ENCODE results near the gene EMCN.
"Not testable (repeated sequence)": the region's sequence is repeated elsewhere in the genome, so short reads cannot be mapped to it uniquely, and the experiment has no call there.

EMCN gene, protein sequence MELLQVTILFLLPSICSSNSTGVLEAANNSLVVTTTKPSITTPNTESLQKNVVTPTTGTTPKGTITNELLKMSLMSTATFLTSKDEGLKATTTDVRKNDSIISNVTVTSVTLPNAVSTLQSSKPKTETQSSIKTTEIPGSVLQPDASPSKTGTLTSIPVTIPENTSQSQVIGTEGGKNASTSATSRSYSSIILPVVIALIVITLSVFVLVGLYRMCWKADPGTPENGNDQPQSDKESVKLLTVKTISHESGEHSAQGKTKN

DNA sequence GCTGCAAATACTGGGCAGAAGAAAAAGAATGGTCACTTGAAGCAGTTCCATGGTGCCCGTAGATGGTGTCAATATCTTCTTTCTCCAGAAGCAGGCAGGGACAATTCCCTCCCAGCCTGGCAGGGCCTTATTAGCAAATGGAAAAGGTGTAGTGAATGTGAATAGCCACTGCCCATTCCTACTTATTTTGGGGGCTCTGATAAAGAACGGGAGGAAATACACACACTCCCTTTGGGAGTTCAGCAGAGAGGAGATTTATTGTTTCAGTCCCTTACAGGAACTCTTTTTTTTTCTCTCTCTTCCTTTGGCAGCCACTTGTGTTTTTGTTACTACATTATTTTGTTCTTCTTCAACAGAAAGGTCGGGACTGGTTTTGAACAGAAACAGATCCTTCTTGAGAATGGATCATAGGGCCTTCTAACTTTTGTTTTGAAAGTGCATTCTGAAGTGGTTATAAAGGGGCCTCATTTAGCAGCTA is at the start of gene EMCN:
EMCN (minus strand) TSS at position 159 of the 478 bp plus-strand sequence; CDS start at position 51, 108 bp downstream.
- DNase-seq: no peak

DNA sequence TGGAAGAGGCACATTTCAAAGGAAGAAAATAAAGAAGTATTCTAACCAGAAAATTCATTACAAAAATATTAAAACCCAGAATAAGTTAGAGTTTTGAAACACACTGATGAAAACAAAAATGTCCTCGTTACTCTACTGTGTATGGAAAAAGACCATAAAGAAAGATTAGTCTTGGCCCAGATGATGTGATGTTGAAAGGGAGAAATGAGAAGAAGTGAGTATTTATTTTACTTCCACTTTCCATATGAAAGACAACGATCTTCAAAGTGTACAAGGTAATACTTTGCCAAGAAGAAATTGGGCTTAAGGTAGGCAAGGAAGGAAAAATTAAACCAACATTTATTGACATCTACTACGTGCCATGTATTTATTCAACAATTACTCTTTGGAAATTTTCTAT is 48.6 kb upstream of the EMCN start:
- no peak for DNase-seq

DNA sequence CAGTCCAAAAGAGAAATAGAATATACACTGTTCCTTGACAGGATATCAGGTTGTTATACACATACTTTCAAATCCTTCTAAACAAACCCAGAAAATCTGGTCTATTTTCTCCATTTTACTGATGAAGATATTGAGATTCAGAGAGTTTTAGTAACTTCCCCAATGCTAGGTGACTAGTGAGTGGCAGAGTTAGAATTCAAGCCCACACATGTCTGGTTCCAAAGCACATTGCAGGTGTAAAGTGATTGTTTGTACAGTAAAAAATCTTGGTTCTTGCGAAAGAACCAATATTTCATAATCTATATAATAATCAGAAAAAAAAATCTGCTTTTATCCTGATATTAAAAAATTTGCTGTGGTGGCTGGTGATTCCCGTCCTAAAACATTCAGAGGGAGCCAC is 39.5 kb upstream of the EMCN start:
- no peak for DNase-seq

DNA sequence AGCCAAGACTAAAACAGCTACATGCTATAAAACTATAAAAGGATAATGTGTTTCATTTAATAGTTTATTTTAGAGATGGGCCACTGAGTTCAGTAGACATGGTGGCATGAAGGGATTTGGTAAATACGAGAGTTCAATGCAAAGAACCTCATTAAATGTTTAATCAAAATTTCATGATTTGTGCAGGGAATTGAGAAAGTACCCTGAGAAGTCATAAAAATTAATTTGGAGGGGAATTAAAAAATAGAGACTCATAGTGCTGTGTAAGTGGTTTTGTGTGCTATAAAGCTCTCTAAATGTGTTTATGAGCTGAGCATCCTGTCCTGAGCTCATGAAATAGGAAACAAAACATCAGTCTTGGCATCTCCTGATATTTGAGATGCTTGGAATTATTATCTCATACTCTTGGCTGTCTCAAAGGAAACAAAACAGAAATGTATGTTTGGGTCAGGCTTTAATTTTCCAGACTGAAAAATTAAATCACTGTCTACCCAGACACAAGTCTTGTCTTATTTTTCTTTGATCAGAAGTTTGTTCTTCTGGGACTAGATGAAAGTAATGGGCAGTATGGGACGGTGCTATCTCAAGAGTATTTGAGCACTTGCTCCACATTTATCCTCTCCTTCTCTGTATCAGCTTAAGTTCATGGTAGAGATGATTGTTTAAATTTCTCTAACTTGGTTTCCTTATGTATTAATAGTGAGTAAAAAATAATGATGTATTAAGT is 38.0 kb upstream of the EMCN start:
- DNase-seq: no peak

DNA sequence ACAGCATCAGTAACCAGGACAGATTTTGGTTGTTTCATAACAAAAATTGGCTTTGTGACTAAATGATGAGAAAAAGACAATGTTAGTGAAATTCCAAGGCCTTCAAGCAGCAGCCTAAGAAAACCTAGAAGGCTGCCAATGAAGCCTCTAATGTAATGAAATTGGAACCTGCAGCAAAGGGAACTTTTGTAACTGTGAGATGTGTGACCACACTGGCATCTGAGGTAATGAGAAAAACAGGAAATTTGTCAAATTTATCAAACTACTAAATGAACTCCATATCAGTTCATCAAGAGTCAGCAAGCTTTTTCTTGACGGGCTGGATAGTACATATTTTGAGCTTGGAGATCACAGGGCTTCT is 30.4 kb upstream of the EMCN start:
- DNase-seq: no peak

DNA sequence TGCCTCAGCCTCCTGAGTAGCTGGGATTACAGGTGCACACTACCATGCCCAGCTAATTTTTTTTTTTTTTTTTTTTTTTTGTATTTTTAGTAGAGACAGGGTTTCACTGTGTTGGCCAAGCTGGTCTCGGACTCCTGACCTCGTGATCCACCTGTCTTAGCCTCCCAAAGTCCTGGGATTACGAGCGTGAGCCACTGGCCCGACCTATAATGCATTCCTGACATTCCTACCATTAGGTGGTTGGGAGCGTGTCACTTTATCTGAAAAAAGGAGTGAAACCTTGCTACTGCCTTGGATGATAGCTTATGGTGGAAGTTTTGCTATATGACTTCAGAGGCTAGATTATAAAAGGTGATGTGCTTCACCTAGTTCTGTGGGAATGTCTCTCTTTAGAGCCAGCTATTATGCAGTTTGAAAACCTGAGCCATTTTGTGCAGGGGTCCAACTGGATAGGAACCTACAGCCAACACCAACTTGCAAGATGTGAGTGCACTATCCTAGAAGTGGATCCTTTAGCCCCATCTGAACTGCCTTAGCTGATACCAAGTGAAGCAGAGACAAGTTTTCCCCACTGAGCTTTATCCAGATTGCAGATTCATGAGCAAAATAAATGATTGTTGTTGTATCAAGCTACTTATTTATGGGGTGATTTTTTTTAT is 29.8 kb upstream of the EMCN start:
- no peak for DNase-seq

DNA sequence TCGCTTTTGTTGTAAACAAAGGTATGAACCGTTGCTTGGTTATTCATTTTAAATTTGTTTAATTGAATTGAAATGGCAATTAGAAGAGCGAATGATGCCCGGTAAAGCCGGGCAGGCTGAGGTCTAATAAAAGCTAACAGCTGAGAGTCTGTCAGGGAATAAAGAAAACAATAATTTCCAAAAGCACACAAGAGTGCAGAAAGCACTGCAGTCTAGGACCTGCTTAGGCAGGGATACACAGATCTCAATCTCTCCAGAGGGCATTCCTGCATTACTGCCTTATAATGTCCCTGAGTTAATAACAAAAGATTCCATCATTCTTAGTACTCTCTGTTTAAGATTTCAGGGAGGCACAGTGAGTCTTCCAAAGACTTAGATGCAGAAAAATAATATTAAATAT is 27.6 kb upstream of the EMCN start:
- DNase-seq: no peak

DNA sequence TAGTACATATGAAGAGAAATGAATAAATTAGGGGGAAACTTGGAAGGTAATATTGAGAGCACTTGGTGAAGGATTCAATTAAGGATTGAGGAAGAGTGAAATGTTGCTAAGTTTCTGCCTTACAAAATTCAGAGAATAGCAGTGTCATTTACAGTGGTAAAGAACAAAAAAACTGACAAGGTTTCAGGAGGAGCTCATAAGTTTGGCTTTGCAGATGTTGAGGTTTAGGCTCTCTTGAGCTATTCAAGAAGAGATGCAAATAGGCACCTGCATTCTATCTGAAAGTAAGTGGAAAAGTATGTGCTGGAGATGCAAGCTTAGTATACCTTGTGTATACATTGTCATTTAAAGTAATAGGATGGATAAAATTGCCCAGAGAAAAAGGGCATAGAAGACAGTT is 22.3 kb upstream of the EMCN start:
- DNase-seq: no peak

DNA sequence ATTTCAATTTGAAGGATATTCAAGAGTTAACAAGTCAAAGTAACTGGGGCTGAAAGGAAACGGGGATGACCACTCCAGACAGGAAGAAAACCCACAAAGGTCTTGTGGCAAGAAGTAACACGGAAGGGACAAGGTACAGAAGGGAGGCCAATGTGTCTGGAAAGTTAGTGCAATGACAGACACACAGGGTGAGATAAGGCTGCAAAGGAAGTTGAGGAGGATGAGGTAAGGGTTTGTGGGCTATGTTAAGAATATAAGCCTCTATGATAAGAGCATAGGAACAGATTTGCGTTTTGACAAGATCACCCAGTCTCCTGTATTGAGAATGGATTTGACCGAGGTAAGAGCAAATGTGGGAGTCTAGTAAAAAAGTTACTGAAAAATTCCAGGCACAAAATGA is 21.9 kb upstream of the EMCN start:
- no peak for DNase-seq

DNA sequence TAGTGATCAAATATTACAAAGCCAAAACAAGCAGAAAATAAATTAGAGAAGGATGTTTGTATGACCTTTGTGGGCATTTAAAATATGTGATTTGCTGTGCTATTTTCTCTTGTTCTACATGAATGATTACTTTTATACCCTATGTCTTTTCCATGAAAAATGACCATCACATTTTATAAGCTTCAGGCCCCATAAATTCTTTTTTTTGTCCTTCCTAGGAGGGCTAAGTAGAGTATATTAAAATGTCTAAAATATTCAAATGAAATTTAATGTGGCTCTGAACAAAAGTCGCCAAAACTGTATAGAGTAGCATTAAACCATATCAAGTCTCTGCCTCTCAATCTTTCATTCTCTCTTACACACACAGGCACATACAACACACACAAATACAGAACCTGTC is 15.9 kb upstream of the EMCN start:
- no peak for DNase-seq

DNA sequence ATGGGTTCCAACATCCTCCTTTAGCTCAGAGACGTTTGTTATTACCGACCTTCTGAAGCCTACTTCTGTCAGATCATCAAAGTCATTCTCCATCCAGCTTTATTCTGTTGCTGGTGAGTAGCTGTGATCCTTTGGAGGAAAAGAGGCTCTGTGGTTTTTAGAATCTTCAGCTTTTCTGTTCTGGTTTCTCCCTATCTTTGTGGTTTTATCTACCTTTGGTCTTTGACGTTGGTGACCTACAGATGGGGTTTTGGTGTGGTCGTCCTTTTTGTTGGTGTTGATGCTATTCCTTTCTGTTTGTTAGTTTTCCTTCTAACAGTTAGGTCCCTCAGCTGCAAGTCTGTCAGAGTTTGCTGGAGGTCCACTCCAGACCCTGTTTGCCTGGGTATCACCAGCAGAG is 12.3 kb upstream of the EMCN start:
- DNase-seq: not testable (repeated sequence)

DNA sequence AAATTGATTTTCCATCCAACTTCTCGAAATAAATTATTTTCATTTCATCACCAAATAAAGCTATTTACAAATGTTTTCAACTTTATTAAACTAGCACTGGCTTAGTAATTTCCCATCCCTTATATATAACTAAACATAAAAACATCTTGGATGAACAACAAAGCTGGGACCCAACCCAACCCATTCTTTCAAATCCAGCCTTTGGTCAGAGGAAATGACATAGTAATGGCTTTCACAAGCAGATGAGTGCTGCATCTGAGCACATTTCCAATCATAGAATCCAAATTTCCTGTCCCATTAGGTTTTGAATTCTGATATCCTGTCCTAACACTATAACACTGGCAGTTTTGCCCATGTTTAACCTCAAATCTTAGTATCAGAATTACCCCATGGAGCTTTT is 7.9 kb upstream of the EMCN start:
- no peak for DNase-seq

DNA sequence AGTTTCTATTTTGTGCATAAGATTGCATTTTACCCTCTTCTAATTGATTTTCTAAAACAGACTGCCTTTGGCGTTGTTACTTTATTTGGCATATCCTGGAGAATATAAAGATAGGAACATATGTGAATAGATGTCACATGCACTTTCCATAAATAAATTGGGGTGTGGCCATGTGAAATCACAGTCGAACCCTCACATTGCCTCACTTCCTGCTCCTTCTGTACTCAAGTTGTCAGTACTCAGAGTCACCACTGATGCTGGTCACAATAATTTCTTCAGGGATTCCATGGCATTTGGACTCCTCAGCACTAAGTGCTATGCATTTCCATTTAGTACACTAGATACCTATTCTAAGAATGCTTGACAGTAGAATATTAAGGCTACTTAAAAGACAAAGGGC is 1.4 kb upstream of the EMCN start:
- no peak for DNase-seq

DNA sequence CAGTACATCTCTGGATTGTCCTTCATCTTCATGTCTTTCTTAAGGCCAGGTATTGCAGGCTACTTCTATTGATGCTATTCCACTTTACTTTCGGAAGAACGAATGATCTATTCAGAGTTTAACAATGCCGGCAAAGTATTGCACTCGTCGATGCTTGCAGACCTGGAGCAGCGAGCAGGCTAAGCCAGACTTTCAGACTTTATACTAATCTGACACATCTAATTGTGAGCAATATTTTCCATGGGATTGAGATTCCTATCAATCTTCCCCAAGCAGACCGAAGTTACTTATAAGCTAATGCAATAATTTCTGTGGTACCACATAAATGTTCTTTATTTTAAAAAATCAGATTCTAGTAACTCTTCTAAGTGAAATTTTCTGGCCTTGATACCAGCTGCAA is 1.6 kb downstream of the EMCN start:
- no peak for DNase-seq

DNA sequence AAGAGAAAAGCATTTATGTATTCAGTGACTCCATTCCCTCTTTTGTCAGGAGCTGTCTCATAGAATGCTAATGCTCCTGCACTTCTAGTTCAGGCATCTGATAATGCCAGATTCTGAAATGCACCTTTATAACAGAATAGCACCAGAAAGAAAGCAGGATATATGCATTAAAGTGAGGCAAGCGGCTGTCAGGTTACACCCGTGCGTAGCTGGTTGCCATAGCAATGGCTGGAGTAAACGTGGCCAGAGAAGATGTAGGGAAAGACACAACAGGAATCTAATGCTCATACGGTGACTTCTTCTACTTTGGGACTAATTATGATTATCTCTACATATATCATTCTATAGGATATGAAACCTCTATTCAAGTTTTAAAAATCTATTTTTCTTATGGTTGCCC is 5.9 kb downstream of the EMCN start:
- no peak for DNase-seq

DNA sequence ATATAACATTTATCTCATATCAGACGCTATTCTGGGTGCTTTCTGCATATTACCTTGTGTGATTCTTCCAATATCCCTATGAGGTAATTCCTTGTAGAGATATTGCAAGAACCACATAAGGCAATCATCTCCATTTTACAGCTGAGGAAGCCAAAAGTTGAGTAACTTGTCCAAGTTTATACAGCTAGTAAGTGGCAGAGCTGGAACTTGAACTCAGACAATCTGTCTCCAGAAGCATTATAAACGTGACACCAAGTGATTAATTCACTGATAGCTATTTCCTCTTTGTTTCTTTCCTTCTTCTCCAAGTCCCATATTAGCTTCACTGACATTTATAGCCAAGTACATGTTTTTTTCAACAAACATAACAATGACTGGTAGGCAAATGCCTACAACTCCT is 7.3 kb downstream of the EMCN start:
- DNase-seq: no peak

DNA sequence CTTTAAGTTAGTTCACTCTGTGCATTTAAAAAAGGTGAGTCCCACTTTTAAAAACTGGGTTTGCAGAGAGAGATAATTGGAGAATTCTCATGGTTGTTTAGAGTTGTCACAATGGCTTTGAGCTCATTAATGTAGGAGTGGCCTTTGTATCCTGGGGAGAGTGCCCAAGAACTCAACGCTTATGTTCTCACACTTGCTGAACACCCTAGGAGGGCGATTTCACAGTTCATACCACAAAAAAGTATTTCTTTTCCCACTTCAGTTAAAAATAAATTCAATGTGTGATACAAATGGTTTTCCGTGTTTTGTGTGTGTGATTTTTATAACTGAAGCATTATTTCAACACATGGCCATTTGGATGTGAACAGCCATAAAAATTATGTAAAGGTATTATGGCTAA is 8.4 kb downstream of the EMCN start:
- no peak for DNase-seq

DNA sequence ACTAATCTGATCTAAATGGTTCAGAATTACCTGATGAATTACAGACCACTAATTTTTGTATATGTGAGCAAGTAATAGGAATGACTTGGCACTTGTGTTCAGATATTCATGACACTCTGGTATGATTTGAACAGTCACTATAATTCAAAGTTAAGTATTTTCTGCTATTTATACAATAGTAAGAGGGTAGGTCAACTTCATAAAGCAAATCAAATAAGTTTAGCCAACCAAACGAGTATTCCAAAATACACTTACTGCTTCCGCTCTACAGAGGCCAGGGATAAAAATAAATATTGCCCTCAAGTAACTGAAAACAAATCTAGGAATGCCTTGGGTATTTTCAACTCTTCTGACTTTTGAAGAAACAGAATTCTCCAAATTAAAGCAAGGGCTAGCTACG is 9.1 kb downstream of the EMCN start:
- DNase-seq: no peak

DNA sequence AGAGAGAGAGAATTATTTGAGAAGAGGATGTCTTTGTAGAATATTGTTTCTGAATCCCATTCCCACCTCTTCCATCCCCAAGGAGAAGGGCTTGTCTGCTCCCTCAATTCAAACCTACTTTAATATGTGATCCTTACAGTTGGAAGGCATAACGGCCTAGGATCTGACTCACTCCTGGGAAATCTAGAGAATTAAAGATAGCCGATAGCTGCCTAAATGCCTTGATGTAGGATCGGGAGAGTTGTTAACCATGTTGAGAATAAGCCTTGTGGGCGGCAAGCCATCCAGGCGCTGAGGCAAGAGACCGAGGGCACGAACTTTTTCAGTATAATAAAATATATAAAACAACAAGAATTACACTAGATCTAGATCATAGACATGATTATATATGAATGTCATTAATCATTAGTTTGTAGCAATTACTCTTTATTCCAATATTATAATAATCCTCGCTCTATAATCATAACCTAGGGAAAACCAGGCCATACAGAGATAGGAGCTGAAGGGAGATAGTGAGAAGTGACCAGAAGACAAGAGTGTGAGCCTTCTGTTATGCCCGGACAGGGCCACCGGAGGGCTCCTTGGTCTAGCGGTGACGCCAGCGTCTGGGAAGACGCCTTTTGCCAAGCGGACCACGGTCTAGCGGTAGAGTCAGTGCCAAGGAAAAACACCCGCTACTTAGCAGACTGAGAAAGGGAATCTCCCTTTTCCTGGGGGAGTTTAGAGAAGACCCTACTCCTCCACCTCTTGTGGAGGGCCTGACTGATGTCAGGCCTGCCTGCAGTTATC is 13.5 kb downstream of the EMCN start:
- DNase-seq: no peak

DNA sequence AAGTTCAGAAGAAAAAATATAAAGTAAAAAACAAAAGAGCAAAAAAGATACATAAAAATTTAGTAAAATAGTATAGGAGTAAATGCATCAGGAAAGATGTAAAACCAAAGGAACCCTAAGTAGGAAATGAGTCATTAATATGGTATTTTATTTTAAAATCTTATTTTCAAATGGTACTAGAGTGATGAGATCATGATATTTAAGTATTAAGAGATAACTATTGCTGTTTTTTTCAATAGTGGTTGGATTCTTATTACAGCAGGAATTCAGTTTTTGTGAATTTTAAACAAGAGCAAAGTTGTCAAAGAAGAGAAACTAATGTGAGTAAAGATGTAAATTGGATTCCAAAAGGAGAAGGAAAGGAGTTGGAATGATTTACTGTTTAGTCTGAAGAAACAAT is 20.0 kb downstream of the EMCN start:
- no peak for DNase-seq

DNA sequence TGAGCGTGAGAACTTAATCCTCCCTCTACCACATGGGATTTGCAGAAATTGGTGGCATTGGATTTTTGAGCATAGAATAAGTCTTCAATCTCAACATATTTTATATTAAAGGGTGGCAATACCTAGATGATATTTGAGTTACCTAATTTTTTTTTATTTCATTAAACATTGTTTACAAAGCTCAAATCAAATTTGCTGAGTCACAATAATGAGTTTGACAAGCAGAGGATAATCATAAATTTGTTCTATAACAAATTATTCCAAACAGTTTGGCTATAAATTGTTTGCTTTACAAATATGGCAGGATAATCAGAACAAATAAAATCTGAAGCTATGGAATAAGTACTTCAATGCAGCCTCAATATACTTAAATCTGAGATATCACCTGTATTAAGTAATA is 22.7 kb downstream of the EMCN start:
- DNase-seq: no peak

DNA sequence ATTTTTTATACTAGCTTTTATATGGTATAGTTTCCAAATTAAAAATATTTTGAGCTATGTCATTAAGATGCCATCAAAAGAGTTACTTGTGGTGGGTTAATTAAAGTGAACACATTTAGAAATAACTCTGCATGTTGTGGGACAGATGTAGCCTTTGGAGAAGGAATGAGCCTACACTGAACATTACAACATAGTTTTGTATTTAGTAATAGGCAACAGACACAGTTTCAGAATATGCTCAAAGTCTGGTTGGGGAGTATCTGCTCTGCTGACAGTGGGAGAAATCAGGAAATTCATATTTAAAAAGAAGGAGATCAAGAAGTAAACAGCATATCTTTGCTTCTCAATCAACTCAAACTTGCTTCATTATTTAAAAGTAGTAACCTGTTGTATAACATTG is 23.7 kb downstream of the EMCN start:
- DNase-seq: no peak

DNA sequence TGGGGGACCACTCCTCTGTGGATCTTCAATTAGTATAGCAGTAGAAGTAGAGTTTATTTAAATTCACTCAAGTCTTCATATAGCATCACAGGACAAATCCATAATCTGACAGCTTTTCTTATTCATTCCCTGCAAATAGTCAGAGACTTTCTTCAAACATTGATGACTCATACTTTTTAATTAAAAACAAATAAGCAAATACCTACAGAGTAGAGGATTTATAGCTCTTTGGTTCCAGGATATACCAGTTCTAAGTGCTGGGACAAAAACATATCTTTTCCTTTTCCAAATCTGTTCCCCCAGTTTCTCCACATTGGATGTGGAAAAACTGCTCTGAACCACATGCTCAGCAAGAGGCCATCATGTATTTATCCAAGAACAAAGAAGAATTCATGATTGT is 24.1 kb downstream of the EMCN start:
- no peak for DNase-seq

DNA sequence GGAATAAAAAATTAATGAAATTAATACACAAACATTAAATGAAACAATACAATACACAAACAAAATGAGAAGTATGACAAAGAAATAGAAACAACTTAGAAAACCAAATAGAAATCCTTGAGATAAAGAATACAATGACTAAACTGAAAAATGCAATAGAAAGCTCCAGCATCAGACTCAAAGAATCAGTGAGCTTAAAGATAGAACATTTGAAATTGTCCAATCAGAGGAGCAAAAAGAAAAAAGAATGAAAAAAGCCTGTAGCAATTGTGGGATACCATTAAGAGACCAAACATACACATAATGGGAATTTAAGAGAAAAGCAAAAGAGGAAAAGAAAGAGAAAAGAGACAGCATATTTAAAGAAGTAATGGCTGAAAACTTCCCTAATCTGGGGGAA is 25.7 kb downstream of the EMCN start:
- DNase-seq: no peak
